ENCODE data around the gene KCNA2.

The KCNA2 gene

DNA sequence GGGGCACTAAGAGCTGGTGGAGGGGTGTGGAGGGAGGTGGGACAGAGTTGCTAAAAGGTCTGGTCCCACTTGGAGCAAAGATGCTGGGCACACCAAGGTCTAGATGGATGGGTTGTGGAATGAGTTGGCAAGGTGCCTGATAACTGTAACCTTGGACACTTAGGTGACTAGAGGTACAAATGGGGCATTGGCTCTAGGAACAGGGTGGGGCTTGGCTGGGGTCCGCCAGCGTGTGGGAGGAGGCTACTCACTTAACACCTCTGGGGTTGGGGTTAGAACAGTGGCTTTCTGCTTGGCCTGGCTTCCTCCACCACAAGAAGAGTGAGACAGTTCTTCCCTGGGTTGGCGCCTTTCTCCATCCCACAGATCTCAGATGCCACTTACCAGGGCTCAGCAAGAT, 17.2 kb downstream of the KCNA2 start:
- no peak for DNase-seq (ENCODE audit: low read depth in 1 of 2, low spot score in 1 of 2)
- TF ChIP-seq, protein P1, sequence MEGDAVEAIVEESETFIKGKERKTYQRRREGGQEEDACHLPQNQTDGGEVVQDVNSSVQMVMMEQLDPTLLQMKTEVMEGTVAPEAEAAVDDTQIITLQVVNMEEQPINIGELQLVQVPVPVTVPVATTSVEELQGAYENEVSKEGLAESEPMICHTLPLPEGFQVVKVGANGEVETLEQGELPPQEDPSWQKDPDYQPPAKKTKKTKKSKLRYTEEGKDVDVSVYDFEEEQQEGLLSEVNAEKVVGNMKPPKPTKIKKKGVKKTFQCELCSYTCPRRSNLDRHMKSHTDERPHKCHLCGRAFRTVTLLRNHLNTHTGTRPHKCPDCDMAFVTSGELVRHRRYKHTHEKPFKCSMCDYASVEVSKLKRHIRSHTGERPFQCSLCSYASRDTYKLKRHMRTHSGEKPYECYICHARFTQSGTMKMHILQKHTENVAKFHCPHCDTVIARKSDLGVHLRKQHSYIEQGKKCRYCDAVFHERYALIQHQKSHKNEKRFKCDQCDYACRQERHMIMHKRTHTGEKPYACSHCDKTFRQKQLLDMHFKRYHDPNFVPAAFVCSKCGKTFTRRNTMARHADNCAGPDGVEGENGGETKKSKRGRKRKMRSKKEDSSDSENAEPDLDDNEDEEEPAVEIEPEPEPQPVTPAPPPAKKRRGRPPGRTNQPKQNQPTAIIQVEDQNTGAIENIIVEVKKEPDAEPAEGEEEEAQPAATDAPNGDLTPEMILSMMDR (IDR thresholded peaks at IDR 0.05; ENCODE audit: insufficient read depth, low read length), result no peak
- TF ChIP-seq SPI1 (IDR thresholded peaks at IDR 0.05; ENCODE audit: borderline replicate concordance, low read depth) (no peak), GABPA (IDR thresholded peaks at IDR 0.05; ENCODE audit: low read depth) (no peak), POLR2AphosphoS5 (IDR thresholded peaks at IDR 0.05; ENCODE audit: low read depth) (no peak), REST (IDR thresholded peaks at IDR 0.05; ENCODE audit: insufficient replicate concordance, low read depth) (no peak)
- Histone ChIP-seq H3K27me3 (ENCODE audit: insufficient read depth, poor library complexity, severe bottlenecking) (peaks cover 2% of the 10 kb centered on the region), H3K27ac (replicated peaks) (no peak overlapping the region), H3K4me3 (replicated peaks; ENCODE audit: insufficient read depth, low read length) (no peak overlapping the region)

- TF ChIP-seq, protein P1 (IDR thresholded peaks at IDR 0.05; ENCODE audit: insufficient read depth, low read length), result no peak
- TF ChIP-seq GABPA (IDR thresholded peaks at IDR 0.05; ENCODE audit: low read depth), result no peak
- TF ChIP-seq SPI1 (IDR thresholded peaks at IDR 0.05; ENCODE audit: borderline replicate concordance, low read depth), result no peak
- TF ChIP-seq POLR2AphosphoS5 (IDR thresholded peaks at IDR 0.05; ENCODE audit: low read depth), result no peak
- no peak for TF ChIP-seq REST (IDR thresholded peaks at IDR 0.05; ENCODE audit: insufficient replicate concordance, low read depth)
- Histone ChIP-seq H3K27me3 (ENCODE audit: insufficient read depth, poor library complexity, severe bottlenecking) (peaks cover 2% of the 10 kb centered on the region), H3K4me3 (replicated peaks; ENCODE audit: insufficient read depth, low read length) (no peak overlapping the region), H3K27ac (replicated peaks) (no peak overlapping the region)
- no peak for DNase-seq (ENCODE audit: low read depth in 1 of 2, low spot score in 1 of 2)
Observed at GRCh38 chr1:110588486-110588885, 17.7 kb downstream of the KCNA2 start.

DNA sequence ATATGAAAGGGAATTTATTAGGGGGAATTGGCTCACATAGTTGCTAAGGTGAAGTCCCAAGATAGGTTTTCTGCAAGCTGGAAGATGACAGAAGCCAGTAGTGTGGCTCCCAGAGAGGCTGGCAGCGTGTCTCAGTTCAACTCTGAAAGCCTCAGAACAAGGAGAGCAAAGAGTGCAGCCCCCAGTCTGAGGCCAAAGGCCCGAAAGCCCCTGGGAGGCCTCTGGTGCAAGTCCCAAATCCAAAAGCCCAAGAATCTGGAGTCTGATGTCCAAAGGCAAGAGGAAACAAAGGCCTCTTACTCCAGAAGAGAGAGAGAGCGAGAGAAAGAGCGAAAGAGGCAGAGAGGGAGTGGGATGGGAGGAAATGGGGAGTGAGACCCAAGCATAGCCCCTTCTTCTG, 18.3 kb downstream of the KCNA2 start:
- Histone ChIP-seq H3K27me3 (ENCODE audit: insufficient read depth, poor library complexity, severe bottlenecking) (peaks cover 2% of the 10 kb centered on the region), H3K4me3 (replicated peaks; ENCODE audit: insufficient read depth, low read length) (no peak overlapping the region), H3K27ac (replicated peaks) (no peak overlapping the region)
- DNase-seq (ENCODE audit: low read depth in 1 of 2, low spot score in 1 of 2), result no peak
- no peak for TF ChIP-seq GABPA (IDR thresholded peaks at IDR 0.05; ENCODE audit: low read depth)
- TF ChIP-seq SPI1 (IDR thresholded peaks at IDR 0.05; ENCODE audit: borderline replicate concordance, low read depth), result no peak
- no peak for TF ChIP-seq REST (IDR thresholded peaks at IDR 0.05; ENCODE audit: insufficient replicate concordance, low read depth)
- TF ChIP-seq, protein P1 (IDR thresholded peaks at IDR 0.05; ENCODE audit: insufficient read depth, low read length), result no peak
- TF ChIP-seq POLR2AphosphoS5 (IDR thresholded peaks at IDR 0.05; ENCODE audit: low read depth), result no peak

All from HL-60 (cell line).